22Rv1 (cell line): Measurements from ENCODE around the gene PPP1CA.

ENCODE experiments used
- H3K27ac ChIP-seq: fragments of 450-650 bp; 2 replicates; pipeline ENCODE4 v1.5.1; 2017
- CTCF ChIP-seq: fragments of 450-650 bp; IDR thresholded peaks from 2 replicates; pipeline ENCODE4 v1.5.1; 2017; ENCODE audit warnings: mild to moderate bottlenecking
- ZFX ChIP-seq: fragments of 450-650 bp; IDR thresholded peaks from 2 replicates; pipeline ENCODE4 v1.6.1; 2017; ENCODE audit warnings: antibody characterized with exemption, borderline replicate concordance

Gene PPP1CA

GRCh38 chr11:67401495-67402191 lies at the start of gene PPP1CA:
TSS of gene PPP1CA (minus strand) at chr11:67401858. CDS start at chr11:67401782, 76 bp downstream.
- H3K27ac ChIP-seq, result peak within 1 kb of the TSS; percentile 96
- TF ChIP-seq ZFX (no peak), CTCF (peak; percentile 92)

GRCh38 chr11:67450796-67451657 lies 49.4 kb upstream of the PPP1CA start:
- H3K27ac ChIP-seq, result no peak overlapping the region

GRCh38 chr11:67449116-67449844 lies 47.6 kb upstream of the PPP1CA start:
- TF ChIP-seq ZFX (no peak), CTCF (no peak)
- H3K27ac ChIP-seq, result no peak overlapping the region

More at GRCh38 chr11:67450796-67451657, 49.4 kb upstream of the PPP1CA start:
- no peak for TF ChIP-seq ZFX
- TF ChIP-seq CTCF, result no peak

GRCh38 chr11:67448220-67448609 lies 46.6 kb upstream of the PPP1CA start:
- no peak for TF ChIP-seq CTCF
- TF ChIP-seq ZFX, result no peak
- no peak overlapping the region for H3K27ac ChIP-seq

- no peak overlapping the region for H3K27ac ChIP-seq
- TF ChIP-seq CTCF (no peak), ZFX (no peak)
Observed at GRCh38 chr11:67445515-67445914, 43.9 kb upstream of the PPP1CA start.

GRCh38 chr11:67442504-67443404 lies 41.1 kb upstream of the PPP1CA start:
- H3K27ac ChIP-seq, result peak overlapping the region; percentile 89
- no peak for TF ChIP-seq CTCF
- TF ChIP-seq ZFX, result no peak
